ENCODE measurements around the gene WIF1.

GRCh38 chr12:65022960-65023359 lies 98.1 kb downstream of the WIF1 start:
- TF ChIP-seq CTCF (IDR thresholded peaks at IDR 0.05) (no peak), POLR2A (IDR thresholded peaks at IDR 0.05) (no peak), EP300 (IDR thresholded peaks at IDR 0.05) (no peak)
